ENCODE measurements around the gene RTL9. TPM values are rescaled to one million over a fixed set of nuclear protein-coding genes. Genes with fewer than 3 reads are reported as not detected.

The RTL9 gene
- total RNA-seq, 4 donors from 2014 or later, result not detected

GRCh38 chrX:110399966-110400365 is 41.3 kb downstream of the RTL9 start:
- Histone ChIP-seq H3K27ac (no peak overlapping the region), H3K9me3 (no peaks in the 10 kb centered on the region), H3K4me3 (no peak overlapping the region), H3K27me3 (no peaks in the 10 kb centered on the region), H3K4me1 (peaks cover 0 to 60% (median 4%) of the 10 kb centered on the region in 3 donors), H3K36me3 (no peaks in the 10 kb centered on the region)
- no peak for DNase-seq
- WGBS, 2 donors, result 85 to 100% methylated on average over 3 of the region's 3 CpGs
- intact Hi-C loops (cut with DNase I), result no loop called here
- TF ChIP-seq CTCF (IDR thresholded peaks at IDR 0.05), result no peak
- TF ChIP-seq POLR2A (IDR thresholded peaks at IDR 0.05), result no peak

- 65 to 83% methylated on average over 3 of the region's 3 CpGs for WGBS, 2 donors
- no peak overlapping the region for H3K4me3 ChIP-seq
- H3K36me3 ChIP-seq, result no peaks in the 10 kb centered on the region
- no peaks in the 10 kb centered on the region for H3K9me3 ChIP-seq
- DNase-seq, result no peak
- peaks cover 0 to 52% (median 4%) of the 10 kb centered on the region in 3 donors for H3K4me1 ChIP-seq
- intact Hi-C loops (cut with DNase I), result no loop called here
- no peaks in the 10 kb centered on the region for H3K27me3 ChIP-seq
- H3K27ac ChIP-seq, result no peak overlapping the region
- TF ChIP-seq CTCF (IDR thresholded peaks at IDR 0.05) (no peak), POLR2A (IDR thresholded peaks at IDR 0.05) (no peak)
These were observed 42.5 kb downstream of the RTL9 start for GRCh38 chrX:110401135-110401534.

- intact Hi-C loops (cut with DNase I), result no loop called here
- no peak for TF ChIP-seq CTCF (IDR thresholded peaks at IDR 0.05)
- no peak for TF ChIP-seq POLR2A (IDR thresholded peaks at IDR 0.05)
- no peak for DNase-seq
- Histone ChIP-seq H3K9me3 (no peaks in the 10 kb centered on the region), H3K27me3 (no peaks in the 10 kb centered on the region), H3K36me3 (no peaks in the 10 kb centered on the region), H3K4me1 (peaks cover 0 to 41% (median 0%) of the 10 kb centered on the region in 3 donors), H3K4me3 (no peak overlapping the region), H3K27ac (peak overlapping the region in 1 of 4 donors; percentile 44)
- 50% methylated on average over 6 of the region's 7 CpGs; no CpG with 5 or more reads in 1 of the 2 donors for WGBS, 2 donors
These were observed 43.6 kb downstream of the RTL9 start for GRCh38 chrX:110402091-110402849.

GRCh38 chrX:110402850-110403221 is 44.2 kb downstream of the RTL9 start:
- no peak for TF ChIP-seq POLR2A (IDR thresholded peaks at IDR 0.05)
- Histone ChIP-seq H3K36me3 (no peaks in the 10 kb centered on the region), H3K4me1 (peaks cover 0 to 35% (median 0%) of the 10 kb centered on the region in 3 donors), H3K27ac (peak overlapping the region in 1 of 4 donors; percentile 44), H3K9me3 (no peaks in the 10 kb centered on the region), H3K27me3 (no peaks in the 10 kb centered on the region), H3K4me3 (no peak overlapping the region)
- DNase-seq, result no peak
- intact Hi-C loops (cut with DNase I), result no loop called here
- 0 to 17% methylated on average over 1 of the region's 1 CpG for whole genome bisulfite sequencing, 2 donors

GRCh38 chrX:110403441-110404238 is 45.0 kb downstream of the RTL9 start:
- intact Hi-C loops (cut with DNase I), result no loop called here
- H3K4me3 ChIP-seq, result no peak overlapping the region

More at GRCh38 chrX:110403441-110404238, 45.0 kb downstream of the RTL9 start:
- 67 to 69% methylated on average over 9 to 15 of the region's 15 CpGs for WGBS, 2 donors
- H3K4me1 ChIP-seq, result peaks cover 0 to 28% (median 0%) of the 10 kb centered on the region in 3 donors
- TF ChIP-seq CTCF (IDR thresholded peaks at IDR 0.05) (no peak), POLR2A (IDR thresholded peaks at IDR 0.05) (no peak)
- H3K9me3 ChIP-seq, result no peaks in the 10 kb centered on the region
- H3K36me3 ChIP-seq, result no peaks in the 10 kb centered on the region
- H3K27me3 ChIP-seq, result no peaks in the 10 kb centered on the region
- H3K27ac ChIP-seq, result peak overlapping the region in 1 of 4 donors; percentile 44
- DNase-seq, result no peak
